Kidney (tissue), 14 donors: ENCODE results near the gene KIF26B. TPM values are rescaled to one million over a fixed set of nuclear protein-coding genes. Genes with fewer than 3 reads are reported as not detected.

Experiments
- DNase-seq, 5 donors: peaks; one replicate each; pipeline ENCODE4 v3.0.0-alpha.2; 2013 to 2020
- FAIRE-seq: peaks from 2 replicates; lab custom pipeline; 2012; peaks lifted over from hg19 to GRCh38; lab: Jason Lieb, UNC
- H3K27ac ChIP-seq, 2 donors: one replicate each; pipeline ENCODE4 v1.7.0; 2013; ENCODE audit warnings: low read depth in 2 of 2, low read length in 2 of 2, inconsistent platforms in 1 of 2
- H3K27me3 ChIP-seq: one replicate; pipeline ENCODE4 v1.7.1; 2013; ENCODE audit warnings: low read length, inconsistent platforms; ENCODE audit not compliant: control insufficient read depth, insufficient read depth
- H3K36me3 ChIP-seq, 3 donors: one replicate each; pipeline versions ENCODE4 v1.7.0 to v1.7.1; 2013; ENCODE audit warnings: low read length in 3 of 3, control low read depth in 1 of 3, inconsistent platforms in 1 of 3; ENCODE audit not compliant: insufficient read depth in 3 of 3, control insufficient read depth in 2 of 3
- H3K4me1 ChIP-seq, 3 donors: one replicate each; pipeline versions ENCODE4 v1.7.0 to v1.7.1; 2013; ENCODE audit warnings: low read length in 3 of 3, inconsistent platforms in 1 of 3, low read depth in 1 of 3; ENCODE audit not compliant: control insufficient read depth in 2 of 3, insufficient read depth in 2 of 3
- H3K4me3 ChIP-seq, 3 donors: one replicate each; pipeline versions ENCODE4 v1.7.0 to v1.8.1; 2013; ENCODE audit warnings: low read length in 3 of 3, control low read depth in 1 of 3, inconsistent platforms in 1 of 3
- H3K9ac ChIP-seq, 3 donors: one replicate each; pipeline versions ENCODE4 v1.7.0 to v1.7.1; 2013; ENCODE audit warnings: low read length in 3 of 3, control low read depth in 1 of 3, inconsistent platforms in 1 of 3
- H3K9me3 ChIP-seq, 3 donors: one replicate each; pipeline versions ENCODE4 v1.7.0 to v1.7.1; 2013; ENCODE audit warnings: low read length in 3 of 3, control low read depth in 1 of 3, inconsistent platforms in 1 of 3; ENCODE audit not compliant: control insufficient read depth in 2 of 3, insufficient read depth in 1 of 3
- CTCF ChIP-seq: IDR thresholded peaks from 3 replicates; pipeline ENCODE4 v1.5.1; 2012; ENCODE audit warnings: mild to moderate bottlenecking, moderate library complexity, borderline replicate concordance; ENCODE audit not compliant: insufficient read depth; ENCODE audit errors: extremely low read depth
- intact Hi-C: fragments of 100-400 bp; cut with DNase I; formaldehyde crosslinking; loops from one replicate; pipeline ENCODE4 v1.11.1; 2022
- polyA plus RNA-seq: library from polyadenylated mRNA; stranded (reverse); fragments of 350-450 nt; fragmentation: Illumina TruSeq; extraction: RNeasy Lipid Tissue Mini Kit (QIAGEN cat#74804); gene quantifications from one replicate; pipeline ENCODE4 v1.2.3, GENCODE V29; 2014; ENCODE audit warnings: low read depth, low replicate concordance; ENCODE audit not compliant: insufficient read depth
- total RNA-seq: library from RNA; stranded (reverse); fragmentation: NEBNext Ultra II Directional; extraction: Animal tissue kit (Norgen Biotek cat#: 25700); gene quantifications from one replicate; pipeline ENCODE4 v1.2.1, GENCODE V29; 2021
- donor health status: control.
- donor health status: control.
- donor health status: control.
- donor health status: control.
- donor health status: control.
- donor health status: DM: yes; HTN: yes; CAD: no.
- donor health status: Normal renal cell carcinoma (clear cell type).

KIF26B gene
- total and polyA plus RNA-seq, 2 donors from 2014 or later = 0.52 to 10.7 TPM

GRCh38 chr1:245742896-245743295 lies 588.1 kb downstream of the KIF26B start:
- Histone ChIP-seq H3K4me3 (no peak overlapping the region), H3K9me3 (peaks cover 0 to 3% (median 0%) of the 10 kb centered on the region in 3 donors), H3K27me3 (no peaks in the 10 kb centered on the region), H3K4me1 (no peaks in the 10 kb centered on the region), H3K27ac (no peak overlapping the region), H3K9ac (no peak overlapping the region), H3K36me3 (no peaks in the 10 kb centered on the region)
- intact Hi-C loops = no loop called here
- DNase-seq = peak in 4 of 5 donors; percentile 78 to 86 (median 84)
- TF ChIP-seq CTCF = no peak
- FAIRE-seq = no peak

GRCh38 chr1:245748240-245748639 lies 593.5 kb downstream of the KIF26B start:
- no peaks in the 10 kb centered on the region for H3K36me3 ChIP-seq
- intact Hi-C loops = no loop called here
- no peaks in the 10 kb centered on the region for H3K27me3 ChIP-seq
- peak in 3 of 5 donors; percentile 52 to 76 (median 69) for DNase-seq
- TF ChIP-seq CTCF = no peak
- H3K9me3 ChIP-seq = no peaks in the 10 kb centered on the region
- no peak overlapping the region for H3K9ac ChIP-seq
- H3K4me3 ChIP-seq = no peak overlapping the region
- no peaks in the 10 kb centered on the region for H3K4me1 ChIP-seq
- no peak for FAIRE-seq
- H3K27ac ChIP-seq = no peak overlapping the region

- Histone ChIP-seq H3K9ac (no peak overlapping the region), H3K9me3 (no peaks in the 10 kb centered on the region), H3K27me3 (no peaks in the 10 kb centered on the region), H3K4me3 (no peak overlapping the region), H3K27ac (no peak overlapping the region), H3K36me3 (no peaks in the 10 kb centered on the region), H3K4me1 (no peaks in the 10 kb centered on the region)
- DNase-seq = no peak
- intact Hi-C loops = no loop called here
- no peak for TF ChIP-seq CTCF
- no peak for FAIRE-seq
Measured at GRCh38 chr1:245748646-245749045, 593.9 kb downstream of the KIF26B start.

GRCh38 chr1:245749053-245749452 lies 594.3 kb downstream of the KIF26B start:
- no peaks in the 10 kb centered on the region for H3K4me1 ChIP-seq
- no peaks in the 10 kb centered on the region for H3K27me3 ChIP-seq
- FAIRE-seq (no peak), DNase-seq (no peak)
- TF ChIP-seq CTCF = no peak
- H3K27ac ChIP-seq = no peak overlapping the region
- intact Hi-C loops = no loop called here
- H3K9me3 ChIP-seq = no peaks in the 10 kb centered on the region
- no peak overlapping the region for H3K4me3 ChIP-seq
- H3K9ac ChIP-seq = no peak overlapping the region
- H3K36me3 ChIP-seq = no peaks in the 10 kb centered on the region
